Neural progenitor cell (in vitro differentiated cells): ENCODE data around the gene CLDN3.
"Not testable (repeated sequence)": the region's sequence is repeated elsewhere in the genome, so short reads cannot be mapped to it uniquely, and the experiment has no call there.

ENCODE experiments used
- EZH2 ChIP-seq: fragments of 200-600 bp; sonication (generic); IDR thresholded peaks from 2 replicates; pipeline ENCODE4 v1.6.1; 2017; ENCODE audit warnings: antibody characterized with exemption, mild to moderate bottlenecking, moderate library complexity
- EZH2phosphoT487 ChIP-seq: fragments of 200-600 bp; sonication (generic); IDR thresholded peaks from 2 replicates; pipeline ENCODE4 v1.6.1; 2017; ENCODE audit warnings: antibody characterized with exemption
- TF ChIP-seq, protein P1 (sequence below): fragments of 200-600 bp; sonication (generic); IDR thresholded peaks from 2 replicates; pipeline ENCODE4 v1.5.1; 2017; ENCODE audit warnings: antibody characterized with exemption, mild to moderate bottlenecking

GRCh38 chr7:73795188-73795587, 25.1 kb upstream of the CLDN3 start:
- TF ChIP-seq, protein P1, sequence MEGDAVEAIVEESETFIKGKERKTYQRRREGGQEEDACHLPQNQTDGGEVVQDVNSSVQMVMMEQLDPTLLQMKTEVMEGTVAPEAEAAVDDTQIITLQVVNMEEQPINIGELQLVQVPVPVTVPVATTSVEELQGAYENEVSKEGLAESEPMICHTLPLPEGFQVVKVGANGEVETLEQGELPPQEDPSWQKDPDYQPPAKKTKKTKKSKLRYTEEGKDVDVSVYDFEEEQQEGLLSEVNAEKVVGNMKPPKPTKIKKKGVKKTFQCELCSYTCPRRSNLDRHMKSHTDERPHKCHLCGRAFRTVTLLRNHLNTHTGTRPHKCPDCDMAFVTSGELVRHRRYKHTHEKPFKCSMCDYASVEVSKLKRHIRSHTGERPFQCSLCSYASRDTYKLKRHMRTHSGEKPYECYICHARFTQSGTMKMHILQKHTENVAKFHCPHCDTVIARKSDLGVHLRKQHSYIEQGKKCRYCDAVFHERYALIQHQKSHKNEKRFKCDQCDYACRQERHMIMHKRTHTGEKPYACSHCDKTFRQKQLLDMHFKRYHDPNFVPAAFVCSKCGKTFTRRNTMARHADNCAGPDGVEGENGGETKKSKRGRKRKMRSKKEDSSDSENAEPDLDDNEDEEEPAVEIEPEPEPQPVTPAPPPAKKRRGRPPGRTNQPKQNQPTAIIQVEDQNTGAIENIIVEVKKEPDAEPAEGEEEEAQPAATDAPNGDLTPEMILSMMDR: not testable (repeated sequence)
- not testable (repeated sequence) for TF ChIP-seq EZH2phosphoT487, EZH2
